ENCODE data around the gene ITPRIP. TPM values are rescaled to one million over a fixed set of nuclear protein-coding genes. Genes with fewer than 3 reads are reported as not detected.

ITPRIP gene
- total RNA-seq, 1 experiment from 2014 or later, result 12.0 TPM

GRCh38 chr10:104325436-104326435 is 12.5 kb downstream of the ITPRIP start:
- H3K9ac ChIP-seq (ENCODE audit: low read length), result no peak overlapping the region
- no peaks in the 10 kb centered on the region for H4K20me1 ChIP-seq (ENCODE audit: insufficient read depth)
- H3K36me3 ChIP-seq (ENCODE audit: control insufficient read depth in 1 of 2, insufficient read depth in 2 of 2, low read length in 2 of 2), result no peaks in the 10 kb centered on the region
- BruUV-seq (replicated peaks), result no TSS peak
- no peak overlapping the region for H2AFZ ChIP-seq (ENCODE audit: low read depth, low read length, poor library complexity, severe bottlenecking)
- H3K79me2 ChIP-seq (ENCODE audit: insufficient read depth, low read length), result peaks cover 68% of the 10 kb centered on the region
- no peaks in the 10 kb centered on the region for H3K9me2 ChIP-seq (ENCODE audit: insufficient read depth)
- H3K27me3 ChIP-seq (ENCODE audit: insufficient read depth, low read length), result no peaks in the 10 kb centered on the region
- DNase-seq (ENCODE audit: low read depth, low spot score), result no peak
- ChIA-PET CTCF (no interaction called here), RAD21 (ENCODE audit: low non-redundant PET in 1 of 2, low total read pairs in 2 of 2, uncharacterized antibody in 2 of 2, unreplicated experiment in 2 of 2) (no interaction called here), POLR2A (no interaction called here)
- H3K4me1 ChIP-seq (ENCODE audit: control insufficient read depth in 1 of 2, insufficient read depth in 2 of 2, low read length in 2 of 2), result peaks cover 40 to 46% of the 10 kb centered on the region in 2 experiments
- TF ChIP-seq EZH2phosphoT487 (IDR thresholded peaks at IDR 0.05; ENCODE audit: borderline replicate concordance), result no peak
- no peak for TF ChIP-seq CTCF (IDR thresholded peaks at IDR 0.05 in 2 of 3, conservative IDR thresholded peaks at IDR 0.05 in 1 of 3; ENCODE audit: borderline replicate concordance in 1 of 3, insufficient read depth in 1 of 3, low read depth in 2 of 3, low read length in 2 of 3)
- no peak for TF ChIP-seq CEBPB (IDR thresholded peaks at IDR 0.05; ENCODE audit: low read depth)
- no peak for TF ChIP-seq JUND (IDR thresholded peaks at IDR 0.05)
- no peak for TF ChIP-seq ATF3 (IDR thresholded peaks at IDR 0.05)
- no peak for TF ChIP-seq SP1 (IDR thresholded peaks at IDR 0.05; ENCODE audit: low read depth)
- intact Hi-C loops (cut with micrococcal nuclease), result no loop called here
- no peak overlapping the region for H3K4me3 ChIP-seq (replicated peaks in 1 of 2; ENCODE audit: low read depth in 1 of 2, low read length in 2 of 2)
- no peak for ATAC-seq
- no peaks in the 10 kb centered on the region for H3K9me3 ChIP-seq (ENCODE audit: control insufficient read depth in 1 of 2, insufficient read depth in 1 of 2, low read depth in 1 of 2, low read length in 2 of 2)
- no peak overlapping the region for H3K4me2 ChIP-seq (ENCODE audit: low read length)
- no peak overlapping the region for H3K27ac ChIP-seq (ENCODE audit: low read depth, low read length)

Measured in HCT116 (cell line).